Measurements from ENCODE around the gene ETNK2. TPM values are rescaled to one million over a fixed set of nuclear protein-coding genes. Genes with fewer than 3 reads are reported as not detected.

Gene ETNK2
- total and polyA plus RNA-seq, 7 donors: 0.46 to 10.5 (median 6.6) TPM

DNA sequence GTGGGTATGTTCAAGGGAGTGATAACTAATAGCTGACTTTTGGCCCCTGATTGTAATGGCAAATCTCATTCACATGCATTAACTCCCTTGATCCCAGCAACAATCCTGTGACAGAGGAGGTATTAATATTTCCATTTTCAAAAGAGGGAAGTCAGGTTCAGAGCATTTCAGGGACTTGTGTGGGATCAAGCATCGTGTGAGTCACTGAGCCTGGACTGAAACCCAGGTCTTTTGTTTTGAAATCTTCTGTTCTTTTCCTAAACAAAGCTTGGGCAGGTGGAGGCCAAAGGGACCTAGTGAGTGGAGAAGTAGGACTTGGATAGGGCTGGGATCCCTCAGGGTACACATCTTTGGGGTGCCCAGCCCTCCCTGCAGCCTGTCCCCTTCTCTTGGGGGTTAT is 37.9 kb downstream of the ETNK2 start:
- H3K4me3 ChIP-seq: no peak overlapping the region
- peaks cover 0 to 2% (median 0%) of the 10 kb centered on the region in 3 donors for H3K27me3 ChIP-seq
- peaks cover 11 to 46% (median 24%) of the 10 kb centered on the region in 4 donors for H3K36me3 ChIP-seq
- no peak for DNase-seq
- no peaks in the 10 kb centered on the region for H3K9me3 ChIP-seq
- 80 to 92% methylated on average over 1 of the region's 1 CpG for WGBS, 2 donors
- peaks cover 0 to 15% (median 7%) of the 10 kb centered on the region in 4 donors for H3K4me1 ChIP-seq
- intact Hi-C loops (cut with DNase I): no loop called here
- no peak overlapping the region for H3K27ac ChIP-seq
- TF ChIP-seq, protein P1, sequence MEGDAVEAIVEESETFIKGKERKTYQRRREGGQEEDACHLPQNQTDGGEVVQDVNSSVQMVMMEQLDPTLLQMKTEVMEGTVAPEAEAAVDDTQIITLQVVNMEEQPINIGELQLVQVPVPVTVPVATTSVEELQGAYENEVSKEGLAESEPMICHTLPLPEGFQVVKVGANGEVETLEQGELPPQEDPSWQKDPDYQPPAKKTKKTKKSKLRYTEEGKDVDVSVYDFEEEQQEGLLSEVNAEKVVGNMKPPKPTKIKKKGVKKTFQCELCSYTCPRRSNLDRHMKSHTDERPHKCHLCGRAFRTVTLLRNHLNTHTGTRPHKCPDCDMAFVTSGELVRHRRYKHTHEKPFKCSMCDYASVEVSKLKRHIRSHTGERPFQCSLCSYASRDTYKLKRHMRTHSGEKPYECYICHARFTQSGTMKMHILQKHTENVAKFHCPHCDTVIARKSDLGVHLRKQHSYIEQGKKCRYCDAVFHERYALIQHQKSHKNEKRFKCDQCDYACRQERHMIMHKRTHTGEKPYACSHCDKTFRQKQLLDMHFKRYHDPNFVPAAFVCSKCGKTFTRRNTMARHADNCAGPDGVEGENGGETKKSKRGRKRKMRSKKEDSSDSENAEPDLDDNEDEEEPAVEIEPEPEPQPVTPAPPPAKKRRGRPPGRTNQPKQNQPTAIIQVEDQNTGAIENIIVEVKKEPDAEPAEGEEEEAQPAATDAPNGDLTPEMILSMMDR (IDR thresholded peaks at IDR 0.05): no peak
- TF ChIP-seq POLR2AphosphoS5 (IDR thresholded peaks at IDR 0.05): no peak

DNA sequence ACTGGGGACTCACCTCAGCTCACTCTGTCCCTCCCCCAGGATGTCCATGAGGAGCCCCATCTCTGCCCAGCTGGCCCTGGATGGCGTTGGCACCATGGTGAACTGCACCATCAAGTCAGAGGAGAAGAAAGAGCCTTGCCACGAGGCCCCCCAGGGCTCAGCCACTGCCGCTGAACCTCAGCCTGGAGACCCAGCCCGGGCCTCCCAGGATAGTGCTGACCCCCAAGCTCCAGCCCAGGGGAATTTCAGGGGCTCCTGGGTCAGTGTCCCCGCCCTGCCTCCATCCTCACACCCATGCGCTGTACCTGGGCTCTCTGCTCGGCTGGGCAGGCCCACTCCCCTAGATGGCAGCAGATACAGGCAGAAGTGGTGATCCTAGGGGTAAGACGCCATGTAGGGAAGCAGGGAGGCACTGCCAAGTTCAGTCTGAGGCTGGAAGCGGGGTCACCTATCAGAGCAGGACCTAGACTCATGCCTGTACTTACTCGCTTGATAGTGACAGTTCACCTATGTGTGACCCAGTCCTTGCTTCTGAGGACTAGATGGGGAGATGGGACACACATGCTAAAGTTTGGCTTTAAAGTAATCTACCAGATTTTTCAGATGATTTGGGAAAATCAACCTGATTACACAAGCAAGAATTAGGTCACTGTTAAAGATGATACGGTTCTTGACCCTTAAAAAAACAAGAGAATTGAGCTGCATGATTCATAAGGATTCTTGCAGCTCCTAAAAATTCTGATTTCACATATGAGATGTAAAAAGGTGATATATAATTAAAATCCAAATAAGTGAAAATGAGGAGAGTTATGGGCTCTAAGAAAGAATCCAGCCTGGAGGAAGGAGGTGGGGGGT is 38.7 kb downstream of the ETNK2 start:
- peaks cover 0 to 22% (median 15%) of the 10 kb centered on the region in 4 donors for H3K4me1 ChIP-seq
- intact Hi-C loops (cut with DNase I): no loop called here
- no peak for TF ChIP-seq POLR2AphosphoS5 (IDR thresholded peaks at IDR 0.05)
- TF ChIP-seq, protein P1 (IDR thresholded peaks at IDR 0.05): no peak
- no peak for TF ChIP-seq POLR2A (IDR thresholded peaks at IDR 0.05)
- no peak for TF ChIP-seq EP300 (IDR thresholded peaks at IDR 0.05)
- no peak overlapping the region for H3K4me3 ChIP-seq
- DNase-seq: no peak
- H3K27me3 ChIP-seq: peaks cover 0 to 2% (median 0%) of the 10 kb centered on the region in 3 donors
- H3K27ac ChIP-seq: peak overlapping the region in 1 of 4 donors; percentile 8
- peaks cover 11 to 38% (median 17%) of the 10 kb centered on the region in 4 donors for H3K36me3 ChIP-seq
- H3K9me3 ChIP-seq: no peaks in the 10 kb centered on the region
- 83 to 87% methylated on average over 11 of the region's 11 CpGs for WGBS, 2 donors

DNA sequence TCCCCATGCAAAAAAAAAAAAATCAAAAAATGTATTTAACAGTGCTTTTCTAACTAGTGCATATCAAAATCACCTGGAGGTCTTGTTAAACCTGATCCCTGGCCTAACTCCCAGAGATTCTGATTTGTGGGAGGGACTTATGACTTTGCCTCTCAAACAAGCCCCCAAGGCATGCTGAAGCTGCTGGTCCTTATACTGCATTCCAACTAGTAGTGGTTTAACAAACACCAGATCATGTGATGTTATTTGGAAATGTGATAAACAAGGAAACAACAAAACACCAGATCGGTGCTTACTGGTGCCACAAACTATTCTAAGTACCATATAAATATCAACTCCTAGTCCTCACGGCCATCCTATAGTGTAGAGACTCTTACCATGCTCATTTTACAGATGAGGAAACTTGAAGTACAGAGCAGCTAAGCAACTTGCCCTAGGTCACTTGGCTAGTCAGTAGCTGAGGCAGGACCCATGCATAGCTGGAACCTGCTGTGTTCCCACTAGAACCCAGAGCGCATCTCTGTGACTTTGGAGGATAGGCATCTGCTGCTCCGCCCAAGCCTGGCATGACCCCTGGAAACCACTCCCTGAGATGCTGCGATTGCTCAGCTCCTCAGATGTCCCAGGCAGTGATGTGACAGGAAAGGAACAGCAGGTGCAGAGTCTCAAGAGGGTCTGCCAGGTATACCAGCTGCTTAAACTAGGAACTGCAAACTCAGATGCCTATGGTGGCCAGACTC is 40.8 kb downstream of the ETNK2 start:
- 77 to 86% methylated on average over 5 of the region's 5 CpGs for WGBS, 2 donors
- Histone ChIP-seq H3K27ac (no peak overlapping the region), H3K27me3 (peaks cover 0 to 2% (median 0%) of the 10 kb centered on the region in 3 donors), H3K4me3 (no peak overlapping the region), H3K36me3 (peaks cover 0 to 17% (median 2%) of the 10 kb centered on the region in 4 donors), H3K9me3 (no peaks in the 10 kb centered on the region), H3K4me1 (peaks cover 0 to 30% (median 24%) of the 10 kb centered on the region in 4 donors)
- intact Hi-C loops (cut with DNase I): no loop called here
- no peak for DNase-seq
- TF ChIP-seq, protein P1 (IDR thresholded peaks at IDR 0.05): no peak
- no peak for TF ChIP-seq EP300 (IDR thresholded peaks at IDR 0.05)
- TF ChIP-seq POLR2AphosphoS5 (IDR thresholded peaks at IDR 0.05): no peak

DNA sequence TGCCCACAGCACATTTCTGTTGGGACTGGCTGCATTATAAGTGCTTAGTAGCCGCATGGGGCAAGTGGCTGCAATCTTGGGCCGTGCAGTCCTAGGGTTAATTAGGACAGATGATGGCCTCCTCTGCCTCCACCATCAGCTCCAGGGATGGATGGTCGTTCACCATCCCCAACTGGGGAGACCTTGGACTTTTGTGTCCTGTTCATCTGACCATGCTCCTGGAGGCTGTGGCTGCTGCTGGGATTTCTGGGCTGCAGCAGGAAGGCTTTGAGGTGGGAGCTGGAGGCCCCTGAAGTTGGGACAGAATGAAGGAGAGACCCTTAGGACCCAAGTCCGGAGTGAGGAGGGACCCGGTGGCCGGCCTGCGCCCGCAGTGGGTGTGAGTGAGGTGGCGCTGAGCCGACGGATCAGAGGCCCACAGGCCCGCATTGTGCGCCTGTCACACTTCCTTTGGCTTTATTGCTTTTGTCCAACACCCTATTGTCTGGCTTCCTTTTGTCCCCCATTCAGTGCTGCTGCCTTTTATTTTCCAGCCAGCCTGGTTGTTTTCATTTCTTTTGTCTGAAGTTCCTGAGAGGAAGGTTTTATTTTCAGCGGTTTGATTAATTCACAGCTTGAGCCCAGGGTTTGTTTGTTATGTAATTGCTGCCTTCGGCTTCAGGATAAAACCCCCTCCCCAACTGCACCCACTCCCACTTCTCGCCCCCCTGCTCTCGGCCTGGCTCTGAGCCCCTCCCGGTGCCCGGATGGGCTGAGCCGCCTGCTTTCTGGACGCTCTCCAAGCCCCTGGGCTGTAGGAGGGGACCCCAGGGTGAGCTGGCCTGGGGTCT is 43.3 kb downstream of the ETNK2 start:
- DNase-seq: no peak
- no peaks in the 10 kb centered on the region for H3K9me3 ChIP-seq
- TF ChIP-seq EP300 (IDR thresholded peaks at IDR 0.05) (no peak), POLR2A (IDR thresholded peaks at IDR 0.05) (no peak), POLR2AphosphoS5 (IDR thresholded peaks at IDR 0.05) (no peak)
- TF ChIP-seq, protein P1 (IDR thresholded peaks at IDR 0.05): no peak
- H3K27ac ChIP-seq: peak overlapping the region in 1 of 4 donors; percentile 21
- H3K27me3 ChIP-seq: no peaks in the 10 kb centered on the region
- peaks cover 0 to 5% (median 0%) of the 10 kb centered on the region in 4 donors for H3K36me3 ChIP-seq
- peaks cover 0 to 40% (median 35%) of the 10 kb centered on the region in 4 donors for H3K4me1 ChIP-seq
- H3K4me3 ChIP-seq: no peak overlapping the region
- intact Hi-C loops (cut with DNase I): no loop called here
- WGBS, 2 donors: 72 to 79% methylated on average over 21 of the region's 21 CpGs

Data from sigmoid colon (tissue), 7 donors.